ENCODE measurements around the gene ADAMTS10. TPM values are rescaled to one million over a fixed set of nuclear protein-coding genes. Genes with fewer than 3 reads are reported as not detected.
"Not testable (repeated sequence)": the region's sequence is repeated elsewhere in the genome, so short reads cannot be mapped to it uniquely, and the experiment has no call there.

The ADAMTS10 gene
- total RNA-seq, 1 donor from 2014 or later: 5.8 TPM

DNA sequence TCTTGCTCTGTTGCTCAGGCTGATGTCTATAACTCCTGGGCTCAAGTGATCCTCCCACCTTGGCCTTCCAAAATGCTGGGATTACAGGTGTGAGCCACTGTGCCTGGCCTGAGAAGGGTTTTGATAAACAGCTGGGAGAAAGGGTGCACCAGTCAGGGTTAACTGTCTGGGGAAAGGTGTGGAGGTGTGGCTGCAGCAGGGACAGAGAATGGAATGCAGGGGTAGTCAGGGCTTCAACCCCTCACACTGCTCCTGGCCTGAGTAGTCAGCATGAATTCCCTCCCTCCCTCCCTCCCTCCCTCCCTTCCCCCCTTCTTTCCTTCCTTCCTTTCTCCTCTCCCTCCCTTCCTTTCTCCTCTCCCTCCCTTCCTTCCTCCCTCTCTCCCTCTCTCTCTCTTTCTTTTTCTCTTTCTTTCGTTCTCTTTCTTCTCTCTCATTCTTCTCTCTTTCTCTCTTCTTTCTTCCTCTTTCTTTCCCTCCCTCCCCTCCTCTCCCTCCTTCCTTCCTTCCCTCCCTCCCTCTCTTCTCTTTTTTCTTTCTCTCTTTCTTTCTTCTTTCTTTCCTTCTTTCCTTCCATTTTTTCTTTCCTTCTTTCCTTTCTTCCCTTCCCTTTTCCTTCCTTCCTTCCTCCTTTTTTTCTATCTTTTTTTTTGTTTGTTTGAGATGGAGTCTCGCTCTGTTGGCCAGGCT is 49.3 kb downstream of the ADAMTS10 start:
- no peak overlapping the region for H3K4me3 Mint-ChIP-seq
- DNase-seq (ENCODE audit: low spot score): no peak
- Histone ChIP-seq H3K79me2 (ENCODE audit: low read depth) (no peaks in the 10 kb centered on the region), H4K20me1 (ENCODE audit: low read depth) (no peaks in the 10 kb centered on the region), H3K4me1 (no peaks in the 10 kb centered on the region), H3K9me3 (ENCODE audit: low read depth) (no peaks in the 10 kb centered on the region), H3K27ac (no peak overlapping the region), H3K9ac (no peak overlapping the region), H2AFZ (replicated peaks) (no peak overlapping the region), H3K4me3 (no peak overlapping the region), H3F3A (ENCODE audit: low read depth) (no peaks in the 10 kb centered on the region), H3K4me2 (no peak overlapping the region), H3K36me3 (no peaks in the 10 kb centered on the region), H3K27me3 (no peaks in the 10 kb centered on the region)
- peaks cover 9% of the 10 kb centered on the region for H3K4me1 Mint-ChIP-seq
- TF ChIP-seq, protein P1, sequence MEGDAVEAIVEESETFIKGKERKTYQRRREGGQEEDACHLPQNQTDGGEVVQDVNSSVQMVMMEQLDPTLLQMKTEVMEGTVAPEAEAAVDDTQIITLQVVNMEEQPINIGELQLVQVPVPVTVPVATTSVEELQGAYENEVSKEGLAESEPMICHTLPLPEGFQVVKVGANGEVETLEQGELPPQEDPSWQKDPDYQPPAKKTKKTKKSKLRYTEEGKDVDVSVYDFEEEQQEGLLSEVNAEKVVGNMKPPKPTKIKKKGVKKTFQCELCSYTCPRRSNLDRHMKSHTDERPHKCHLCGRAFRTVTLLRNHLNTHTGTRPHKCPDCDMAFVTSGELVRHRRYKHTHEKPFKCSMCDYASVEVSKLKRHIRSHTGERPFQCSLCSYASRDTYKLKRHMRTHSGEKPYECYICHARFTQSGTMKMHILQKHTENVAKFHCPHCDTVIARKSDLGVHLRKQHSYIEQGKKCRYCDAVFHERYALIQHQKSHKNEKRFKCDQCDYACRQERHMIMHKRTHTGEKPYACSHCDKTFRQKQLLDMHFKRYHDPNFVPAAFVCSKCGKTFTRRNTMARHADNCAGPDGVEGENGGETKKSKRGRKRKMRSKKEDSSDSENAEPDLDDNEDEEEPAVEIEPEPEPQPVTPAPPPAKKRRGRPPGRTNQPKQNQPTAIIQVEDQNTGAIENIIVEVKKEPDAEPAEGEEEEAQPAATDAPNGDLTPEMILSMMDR (IDR thresholded peaks at IDR 0.05): no peak
- no peak overlapping the region for H3K27ac Mint-ChIP-seq
- no peaks in the 10 kb centered on the region for H3K9me3 Mint-ChIP-seq
- no peaks in the 10 kb centered on the region for H3K36me3 Mint-ChIP-seq
- peaks cover 3% of the 10 kb centered on the region for H3K27me3 Mint-ChIP-seq (ENCODE audit: insufficient read depth, low read depth)

DNA sequence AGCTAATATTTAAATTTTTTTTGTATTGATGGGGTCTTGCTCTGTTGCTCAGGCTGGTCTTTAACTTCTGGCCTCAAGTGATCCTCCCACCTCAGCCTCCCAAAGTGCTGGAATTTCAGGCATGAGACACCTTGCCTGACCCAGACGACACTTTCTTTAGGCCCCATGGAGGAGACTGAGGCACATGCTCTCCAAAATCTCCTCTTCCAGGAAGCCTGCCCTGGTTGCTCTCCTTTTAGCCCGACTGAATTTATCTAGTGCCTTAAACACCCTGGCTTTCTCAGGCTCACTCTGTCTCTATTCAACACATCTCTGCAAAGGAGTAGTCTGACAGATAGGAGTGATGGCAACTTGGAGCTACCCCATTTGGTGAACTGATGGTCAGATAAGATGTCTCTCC is 52.2 kb downstream of the ADAMTS10 start:
- H3K79me2 ChIP-seq (ENCODE audit: low read depth): no peaks in the 10 kb centered on the region
- no peaks in the 10 kb centered on the region for H3K9me3 ChIP-seq (ENCODE audit: low read depth)
- H2AFZ ChIP-seq (replicated peaks): no peak overlapping the region
- no peaks in the 10 kb centered on the region for H3K36me3 ChIP-seq
- no peak overlapping the region for H3K27ac ChIP-seq
- Mint-ChIP-seq H3K36me3 (no peaks in the 10 kb centered on the region), H3K9me3 (no peaks in the 10 kb centered on the region), H3K4me1 (peaks cover 9% of the 10 kb centered on the region), H3K4me3 (no peak overlapping the region), H3K27me3 (ENCODE audit: insufficient read depth, low read depth) (peaks cover 5% of the 10 kb centered on the region), H3K27ac (no peak overlapping the region)
- H3K4me1 ChIP-seq: no peaks in the 10 kb centered on the region
- no peak for DNase-seq (ENCODE audit: low spot score)
- no peak overlapping the region for H3K4me2 ChIP-seq
- no peaks in the 10 kb centered on the region for H3F3A ChIP-seq (ENCODE audit: low read depth)
- no peaks in the 10 kb centered on the region for H4K20me1 ChIP-seq (ENCODE audit: low read depth)
- no peaks in the 10 kb centered on the region for H3K27me3 ChIP-seq
- H3K4me3 ChIP-seq: no peak overlapping the region
- H3K9ac ChIP-seq: no peak overlapping the region
- TF ChIP-seq EZH2phosphoT487 (IDR thresholded peaks at IDR 0.05): no peak
- TF ChIP-seq, protein P1 (IDR thresholded peaks at IDR 0.05): no peak
- no peak for TF ChIP-seq EZH2 (IDR thresholded peaks at IDR 0.05)

DNA sequence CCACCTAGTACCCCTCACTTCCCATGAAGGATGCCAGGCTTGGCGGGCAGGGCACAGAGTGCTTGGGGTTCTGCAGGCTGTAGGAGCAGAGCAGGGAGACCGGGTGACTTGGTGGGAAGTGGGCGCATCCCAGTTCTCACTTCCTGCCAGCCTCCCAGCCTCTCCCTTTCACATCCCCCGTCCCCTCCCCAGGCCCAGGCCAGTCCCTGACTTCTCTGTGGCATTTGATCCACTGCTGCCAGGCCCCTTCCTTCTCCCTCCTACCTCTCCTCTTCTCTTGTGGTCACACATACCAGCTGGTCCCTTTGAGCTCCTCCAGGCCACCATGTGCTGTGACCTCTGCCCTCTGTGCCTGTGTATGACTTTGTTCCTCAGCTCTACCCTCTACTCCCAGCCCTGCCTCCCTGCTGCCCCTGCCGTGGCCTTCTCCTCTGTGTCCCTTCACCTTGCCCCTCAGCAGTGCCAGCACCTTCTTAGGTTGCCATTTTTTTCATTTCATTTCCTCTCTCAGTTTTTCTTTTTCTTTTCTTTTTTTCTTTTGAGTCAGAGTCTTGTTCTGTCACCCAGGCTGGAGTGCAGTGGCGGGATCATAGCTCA is 52.8 kb downstream of the ADAMTS10 start:
- TF ChIP-seq EZH2phosphoT487 (IDR thresholded peaks at IDR 0.05): no peak
- no peak for TF ChIP-seq EZH2 (IDR thresholded peaks at IDR 0.05)
- TF ChIP-seq, protein P1 (IDR thresholded peaks at IDR 0.05): no peak
- H4K20me1 ChIP-seq (ENCODE audit: low read depth): no peaks in the 10 kb centered on the region
- no peaks in the 10 kb centered on the region for H3K9me3 ChIP-seq (ENCODE audit: low read depth)
- no peaks in the 10 kb centered on the region for H3K36me3 Mint-ChIP-seq
- H3K4me2 ChIP-seq: no peak overlapping the region
- no peaks in the 10 kb centered on the region for H3K36me3 ChIP-seq
- no peaks in the 10 kb centered on the region for H3K4me1 ChIP-seq
- H3K4me3 ChIP-seq: no peak overlapping the region
- no peaks in the 10 kb centered on the region for H3K79me2 ChIP-seq (ENCODE audit: low read depth)
- H3K4me3 Mint-ChIP-seq: peak overlapping the region; percentile 53
- H3K27me3 ChIP-seq: no peaks in the 10 kb centered on the region
- no peak overlapping the region for H2AFZ ChIP-seq (replicated peaks)
- H3K9ac ChIP-seq: no peak overlapping the region
- H3K27ac Mint-ChIP-seq: peak overlapping the region; percentile 92
- no peaks in the 10 kb centered on the region for H3F3A ChIP-seq (ENCODE audit: low read depth)
- H3K27me3 Mint-ChIP-seq (ENCODE audit: insufficient read depth, low read depth): peaks cover 5% of the 10 kb centered on the region
- H3K27ac ChIP-seq: no peak overlapping the region
- DNase-seq (ENCODE audit: low spot score): no peak
- H3K9me3 Mint-ChIP-seq: no peaks in the 10 kb centered on the region
- H3K4me1 Mint-ChIP-seq: peaks cover 11% of the 10 kb centered on the region

DNA sequence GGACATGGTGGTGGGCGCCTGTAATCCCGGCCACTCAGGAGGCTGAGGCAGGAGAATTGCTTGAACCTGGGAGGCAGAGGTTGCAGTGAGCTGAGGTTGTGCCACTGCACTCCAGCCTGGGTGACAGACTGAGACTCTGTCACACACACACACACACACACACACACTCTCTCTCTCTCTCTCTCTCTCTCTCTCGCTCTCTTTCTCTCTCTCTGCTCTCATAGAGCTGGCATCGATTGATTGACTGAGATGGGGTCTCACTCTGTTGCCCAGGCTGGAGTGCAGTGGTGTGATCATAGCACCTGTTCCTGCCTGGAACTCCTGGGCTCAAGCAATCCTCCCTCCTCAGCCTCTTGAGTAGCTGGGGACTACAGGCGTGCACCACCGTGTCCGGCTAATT is 56.8 kb downstream of the ADAMTS10 start:
- not testable (repeated sequence) for H3K36me3 ChIP-seq; H3K27me3 ChIP-seq; H3K9me3 Mint-ChIP-seq; H3K4me2 ChIP-seq; H3K9me3 ChIP-seq (ENCODE audit: low read depth); DNase-seq (ENCODE audit: low spot score); H3K36me3 Mint-ChIP-seq; H3K4me3 ChIP-seq; H4K20me1 ChIP-seq (ENCODE audit: low read depth); H3F3A ChIP-seq (ENCODE audit: low read depth); H3K27ac Mint-ChIP-seq; H3K9ac ChIP-seq; H3K4me1 ChIP-seq; H3K4me3 Mint-ChIP-seq; H3K27ac ChIP-seq; H2AFZ ChIP-seq (replicated peaks); H3K27me3 Mint-ChIP-seq (ENCODE audit: insufficient read depth, low read depth); H3K79me2 ChIP-seq (ENCODE audit: low read depth)
- peaks cover 15% of the 10 kb centered on the region for H3K4me1 Mint-ChIP-seq
